ENCODE measurements around the gene AIRE.
A peak's percentile ranks its signal among the peaks of the same experiment; 100 is the strongest.

DNA sequence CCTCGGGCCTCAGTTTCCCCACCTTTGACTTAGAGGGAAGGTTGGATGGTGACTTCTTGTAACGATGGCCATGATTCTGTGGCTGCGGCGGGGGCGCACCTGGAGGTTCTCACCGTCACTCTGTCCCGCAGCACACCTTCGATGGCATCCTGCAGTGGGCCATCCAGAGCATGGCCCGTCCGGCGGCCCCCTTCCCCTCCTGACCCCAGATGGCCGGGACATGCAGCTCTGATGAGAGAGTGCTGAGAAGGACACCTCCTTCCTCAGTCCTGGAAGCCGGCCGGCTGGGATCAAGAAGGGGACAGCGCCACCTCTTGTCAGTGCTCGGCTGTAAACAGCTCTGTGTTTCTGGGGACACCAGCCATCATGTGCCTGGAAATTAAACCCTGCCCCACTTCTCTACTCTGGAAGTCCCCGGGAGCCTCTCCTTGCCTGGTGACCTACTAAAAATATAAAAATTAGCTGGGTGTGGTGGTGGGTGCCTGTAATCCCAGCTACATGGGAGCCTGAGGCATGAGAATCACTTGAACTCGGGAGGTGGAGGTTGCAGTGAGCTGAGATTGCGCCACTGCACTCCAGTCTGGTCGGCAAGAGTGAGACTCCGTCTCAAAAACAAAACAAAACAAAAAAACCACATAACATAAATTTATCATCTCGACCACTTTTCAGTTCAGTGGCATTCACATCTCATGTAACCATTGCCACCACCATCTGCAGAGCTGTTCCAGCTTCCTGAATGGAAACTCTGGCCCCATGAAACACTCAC is 12.0 kb downstream of the AIRE start:
- TF ChIP-seq, protein P1, sequence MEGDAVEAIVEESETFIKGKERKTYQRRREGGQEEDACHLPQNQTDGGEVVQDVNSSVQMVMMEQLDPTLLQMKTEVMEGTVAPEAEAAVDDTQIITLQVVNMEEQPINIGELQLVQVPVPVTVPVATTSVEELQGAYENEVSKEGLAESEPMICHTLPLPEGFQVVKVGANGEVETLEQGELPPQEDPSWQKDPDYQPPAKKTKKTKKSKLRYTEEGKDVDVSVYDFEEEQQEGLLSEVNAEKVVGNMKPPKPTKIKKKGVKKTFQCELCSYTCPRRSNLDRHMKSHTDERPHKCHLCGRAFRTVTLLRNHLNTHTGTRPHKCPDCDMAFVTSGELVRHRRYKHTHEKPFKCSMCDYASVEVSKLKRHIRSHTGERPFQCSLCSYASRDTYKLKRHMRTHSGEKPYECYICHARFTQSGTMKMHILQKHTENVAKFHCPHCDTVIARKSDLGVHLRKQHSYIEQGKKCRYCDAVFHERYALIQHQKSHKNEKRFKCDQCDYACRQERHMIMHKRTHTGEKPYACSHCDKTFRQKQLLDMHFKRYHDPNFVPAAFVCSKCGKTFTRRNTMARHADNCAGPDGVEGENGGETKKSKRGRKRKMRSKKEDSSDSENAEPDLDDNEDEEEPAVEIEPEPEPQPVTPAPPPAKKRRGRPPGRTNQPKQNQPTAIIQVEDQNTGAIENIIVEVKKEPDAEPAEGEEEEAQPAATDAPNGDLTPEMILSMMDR (IDR thresholded peaks at IDR 0.05), result peak; percentile 84
- TF ChIP-seq EZH2 (IDR thresholded peaks at IDR 0.05), result no peak
- TF ChIP-seq EZH2phosphoT487 (IDR thresholded peaks at IDR 0.05), result no peak
